ENCODE measurements around the gene TTLL5.
A peak's percentile ranks its signal among the peaks of the same experiment; 100 is the strongest.

TTLL5 gene

GRCh38 chr14:75702616-75703261 is 41.7 kb downstream of the TTLL5 start:
- DNase-seq (ENCODE audit: low read depth in 2 of 2), result no peak

GRCh38 chr14:75703467-75703866 is 42.4 kb downstream of the TTLL5 start:
- DNase-seq (ENCODE audit: low read depth in 2 of 2), result no peak

GRCh38 chr14:75705014-75705413 is 44.0 kb downstream of the TTLL5 start:
- DNase-seq (ENCODE audit: low read depth in 2 of 2), result no peak

GRCh38 chr14:75709207-75709812 is 48.3 kb downstream of the TTLL5 start:
- peak; percentile 40 to 44 for DNase-seq (ENCODE audit: low read depth in 2 of 2)

- DNase-seq (ENCODE audit: low read depth in 2 of 2), result no peak
Observed at GRCh38 chr14:75711105-75711795, 50.2 kb downstream of the TTLL5 start.

- DNase-seq (ENCODE audit: low read depth in 2 of 2), result no peak
Observed at GRCh38 chr14:75711796-75712211, 50.8 kb downstream of the TTLL5 start.

- DNase-seq (ENCODE audit: low read depth in 2 of 2), result no peak
Observed at GRCh38 chr14:75714991-75715390, 53.9 kb downstream of the TTLL5 start.

GRCh38 chr14:75715926-75716780 is 55.1 kb downstream of the TTLL5 start:
- DNase-seq (ENCODE audit: low read depth in 2 of 2), result no peak

GRCh38 chr14:75717729-75718128 is 56.7 kb downstream of the TTLL5 start:
- no peak for DNase-seq (ENCODE audit: low read depth in 2 of 2)

- no peak for DNase-seq (ENCODE audit: low read depth in 2 of 2)
Observed at GRCh38 chr14:75718199-75718598, 57.2 kb downstream of the TTLL5 start.

GRCh38 chr14:75720116-75720515 is 59.1 kb downstream of the TTLL5 start:
- no peak for DNase-seq (ENCODE audit: low read depth in 2 of 2)

GRCh38 chr14:75720842-75721498 is 59.9 kb downstream of the TTLL5 start:
- DNase-seq (ENCODE audit: low read depth in 2 of 2), result no peak

GRCh38 chr14:75723716-75724115 is 62.7 kb downstream of the TTLL5 start:
- DNase-seq (ENCODE audit: low read depth in 2 of 2), result no peak

- DNase-seq (ENCODE audit: low read depth in 2 of 2), result no peak
Observed at GRCh38 chr14:75724414-75725204, 63.6 kb downstream of the TTLL5 start.

GRCh38 chr14:75725481-75725880 is 64.4 kb downstream of the TTLL5 start:
- no peak for DNase-seq (ENCODE audit: low read depth in 2 of 2)

- no peak for DNase-seq (ENCODE audit: low read depth in 2 of 2)
Observed at GRCh38 chr14:75726321-75726720, 65.3 kb downstream of the TTLL5 start.

GRCh38 chr14:75727124-75727523 is 66.1 kb downstream of the TTLL5 start:
- no peak for DNase-seq (ENCODE audit: low read depth in 2 of 2)

- DNase-seq (ENCODE audit: low read depth in 2 of 2), result no peak
Observed at GRCh38 chr14:75732888-75733287, 71.8 kb downstream of the TTLL5 start.

- DNase-seq (ENCODE audit: low read depth in 2 of 2), result no peak
Observed at GRCh38 chr14:75734854-75735253, 73.8 kb downstream of the TTLL5 start.

GRCh38 chr14:75736845-75737485 is 75.9 kb downstream of the TTLL5 start:
- no peak for DNase-seq (ENCODE audit: low read depth in 2 of 2)

Data from stimulated activated CD4-positive, alpha-beta T cell treated with anti-CD3 and anti-CD28 coated beads, Interleukin-1b, Interleukin-23, amount 100 ng/mL, for 4 hours (primary cell).